Bronchial epithelial cell (primary cell): ENCODE measurements around the gene LMX1B. TPM values are rescaled to one million over a fixed set of nuclear protein-coding genes. Genes with fewer than 3 reads are reported as not detected.
A peak's percentile ranks its signal among the peaks of the same experiment; 100 is the strongest.

Source experiments
- DNase-seq: peaks from one replicate; pipeline ENCODE4 v3.0.0-alpha.2; 2010; ENCODE audit warnings: low read depth
- FAIRE-seq: peaks from 2 replicates; lab custom pipeline; 2011; peaks lifted over from hg19 to GRCh38; lab: Jason Lieb, UNC
- H3K27me3 ChIP-seq: 2 replicates; pipeline ENCODE4 v1.5.1; 2011; ENCODE audit warnings: low read length; ENCODE audit not compliant: control insufficient read depth, insufficient read depth
- H3K36me3 ChIP-seq: 2 replicates; pipeline ENCODE4 v1.5.1; 2011; ENCODE audit warnings: low read length; ENCODE audit not compliant: control insufficient read depth, insufficient read depth
- H3K4me3 ChIP-seq: 2 replicates; pipeline ENCODE4 v1.5.1; 2011; ENCODE audit warnings: mild to moderate bottlenecking, low read depth, low read length, control low read depth
- total RNA-seq: library from RNA; depleted of rRNA; stranded (reverse); fragments of >200 nt; gene quantifications from 2 replicates; pipeline ENCODE4 v1.2.1, GENCODE V29; 2014
- TF ChIP-seq, protein P1 (sequence below): IDR thresholded peaks from 2 replicates; pipeline ENCODE4 v1.5.1; 2011; ENCODE audit warnings: mild to moderate bottlenecking, moderate library complexity, low read length, control low read depth, inconsistent platforms; ENCODE audit not compliant: insufficient read depth, severe bottlenecking

Gene LMX1B
- total RNA-seq, 1 donor from 2014 or later, result not detected

DNA sequence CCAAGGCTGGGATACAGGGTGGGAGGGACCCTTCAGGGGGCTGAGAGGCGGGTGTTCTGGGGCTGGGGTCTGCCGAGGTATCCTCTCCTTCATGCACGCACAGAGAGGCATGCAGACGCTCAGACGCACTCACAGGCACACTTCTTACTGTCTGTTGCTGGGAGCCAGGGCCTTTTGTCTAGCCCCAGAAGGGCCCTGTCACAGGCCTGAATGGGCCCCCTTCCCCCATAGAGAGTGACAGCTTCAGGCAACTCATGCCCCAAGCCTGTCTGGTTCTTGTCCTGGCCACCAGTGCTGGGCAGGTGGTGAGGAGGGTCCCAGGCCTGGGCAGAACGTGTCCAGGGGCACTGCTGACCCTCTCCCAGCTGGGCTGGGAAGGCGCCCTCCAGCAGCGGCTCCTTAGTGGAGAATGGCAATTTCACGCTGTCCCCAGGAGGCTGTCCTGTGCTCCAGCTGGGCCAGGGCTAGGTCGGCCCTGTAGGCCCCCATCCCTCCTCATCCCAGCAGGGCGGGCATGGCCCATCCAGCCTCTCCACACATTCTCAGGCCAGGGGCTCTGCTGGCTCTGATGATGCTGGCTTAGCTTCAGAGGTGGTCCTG is 45.3 kb downstream of the LMX1B start:
- TF ChIP-seq, protein P1, sequence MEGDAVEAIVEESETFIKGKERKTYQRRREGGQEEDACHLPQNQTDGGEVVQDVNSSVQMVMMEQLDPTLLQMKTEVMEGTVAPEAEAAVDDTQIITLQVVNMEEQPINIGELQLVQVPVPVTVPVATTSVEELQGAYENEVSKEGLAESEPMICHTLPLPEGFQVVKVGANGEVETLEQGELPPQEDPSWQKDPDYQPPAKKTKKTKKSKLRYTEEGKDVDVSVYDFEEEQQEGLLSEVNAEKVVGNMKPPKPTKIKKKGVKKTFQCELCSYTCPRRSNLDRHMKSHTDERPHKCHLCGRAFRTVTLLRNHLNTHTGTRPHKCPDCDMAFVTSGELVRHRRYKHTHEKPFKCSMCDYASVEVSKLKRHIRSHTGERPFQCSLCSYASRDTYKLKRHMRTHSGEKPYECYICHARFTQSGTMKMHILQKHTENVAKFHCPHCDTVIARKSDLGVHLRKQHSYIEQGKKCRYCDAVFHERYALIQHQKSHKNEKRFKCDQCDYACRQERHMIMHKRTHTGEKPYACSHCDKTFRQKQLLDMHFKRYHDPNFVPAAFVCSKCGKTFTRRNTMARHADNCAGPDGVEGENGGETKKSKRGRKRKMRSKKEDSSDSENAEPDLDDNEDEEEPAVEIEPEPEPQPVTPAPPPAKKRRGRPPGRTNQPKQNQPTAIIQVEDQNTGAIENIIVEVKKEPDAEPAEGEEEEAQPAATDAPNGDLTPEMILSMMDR, result no peak
- FAIRE-seq, result no peak

DNA sequence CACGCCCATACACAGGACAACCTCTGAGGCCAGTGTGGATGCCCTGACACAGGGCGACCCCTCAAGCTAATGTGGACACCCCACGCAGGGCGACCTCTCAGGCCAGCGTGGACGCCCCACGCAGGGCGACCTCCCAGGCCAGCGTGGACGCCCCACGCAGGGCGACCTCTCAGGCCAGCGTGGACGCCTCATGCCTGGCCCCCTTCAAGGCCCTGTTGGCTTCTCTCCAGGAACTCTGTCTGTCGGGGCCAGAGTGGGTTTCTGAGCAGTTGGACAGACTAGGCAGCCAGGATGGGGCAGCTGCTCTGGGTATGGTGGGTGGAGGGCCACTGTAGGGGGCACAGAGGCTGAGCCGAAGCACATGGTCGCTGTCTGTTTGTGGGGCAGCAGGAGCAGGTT is 47.4 kb downstream of the LMX1B start:
- DNase-seq (no peak), FAIRE-seq (no peak)
- Histone ChIP-seq H3K4me3 (no peak overlapping the region), H3K36me3 (no peaks in the 10 kb centered on the region), H3K27me3 (no peaks in the 10 kb centered on the region)
- TF ChIP-seq, protein P1, result no peak

More for the DNA sequence above, 45.3 kb downstream of the LMX1B start:
- no peak overlapping the region for H3K4me3 ChIP-seq
- peaks cover 5% of the 10 kb centered on the region for H3K27me3 ChIP-seq
- DNase-seq, result no peak
- H3K36me3 ChIP-seq, result no peaks in the 10 kb centered on the region

DNA sequence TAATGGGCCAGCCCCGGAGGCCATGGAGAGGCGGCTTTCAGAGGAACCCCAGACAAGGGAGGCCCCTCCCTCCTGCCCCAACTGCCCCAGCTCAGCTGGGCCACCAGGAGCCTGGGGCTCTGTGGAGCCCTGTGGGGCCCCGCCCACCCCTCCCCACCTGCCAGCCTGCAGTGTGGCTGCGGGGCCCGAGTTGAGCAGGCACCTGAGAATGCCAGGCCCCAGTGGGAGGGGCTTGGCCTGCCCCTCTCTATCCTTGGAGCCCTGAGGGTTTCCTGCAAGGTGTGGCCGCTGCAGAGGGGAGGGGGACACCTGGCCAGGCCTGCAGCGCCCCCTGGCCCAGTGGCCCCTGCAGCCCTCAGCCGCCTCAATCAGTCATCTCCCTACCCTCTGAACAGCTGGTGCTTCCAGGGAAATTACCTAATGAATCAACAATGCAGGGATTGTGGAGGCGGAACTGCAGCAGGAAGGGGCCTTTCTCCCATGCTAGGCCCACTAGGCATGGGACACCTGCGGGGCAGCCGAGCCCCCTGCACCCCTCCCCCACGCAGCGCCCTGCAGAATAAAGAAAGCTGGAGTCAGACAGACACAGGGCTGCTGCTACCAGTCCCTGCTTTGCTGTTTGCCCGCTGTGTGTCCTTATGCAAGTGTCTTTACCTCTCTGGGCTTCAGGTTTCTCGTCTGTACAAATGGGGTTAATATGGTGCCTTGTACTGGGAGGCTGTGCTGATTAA is 48.0 kb downstream of the LMX1B start:
- FAIRE-seq, result no peak
- TF ChIP-seq, protein P1, result peak; percentile 42

DNA sequence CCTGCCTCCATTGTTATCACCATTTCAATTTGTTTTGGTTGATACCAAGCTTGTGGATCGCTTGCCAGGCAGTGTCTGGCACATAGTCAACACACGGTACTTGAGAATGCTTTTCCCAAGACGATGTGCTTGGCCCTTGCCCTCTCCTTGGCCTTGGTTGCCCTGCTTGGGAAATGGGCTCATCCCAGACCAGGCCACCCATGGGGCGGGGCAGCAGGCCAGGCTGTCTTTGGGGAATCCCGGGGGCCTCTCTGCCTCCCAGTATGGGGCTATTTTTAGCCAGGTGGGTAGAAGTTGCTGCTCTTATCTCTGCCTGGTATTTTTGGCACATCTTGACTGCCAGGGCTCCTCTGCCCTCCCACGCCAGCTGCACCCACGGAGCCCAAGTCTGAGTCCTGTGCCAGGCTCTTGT is 49.9 kb downstream of the LMX1B start:
- peaks cover 3% of the 10 kb centered on the region for H3K27me3 ChIP-seq

More for the DNA sequence above, 48.0 kb downstream of the LMX1B start:
- DNase-seq, result peak; percentile 78
- H3K4me3 ChIP-seq, result no peak overlapping the region
- no peaks in the 10 kb centered on the region for H3K36me3 ChIP-seq
- no peaks in the 10 kb centered on the region for H3K27me3 ChIP-seq

DNA sequence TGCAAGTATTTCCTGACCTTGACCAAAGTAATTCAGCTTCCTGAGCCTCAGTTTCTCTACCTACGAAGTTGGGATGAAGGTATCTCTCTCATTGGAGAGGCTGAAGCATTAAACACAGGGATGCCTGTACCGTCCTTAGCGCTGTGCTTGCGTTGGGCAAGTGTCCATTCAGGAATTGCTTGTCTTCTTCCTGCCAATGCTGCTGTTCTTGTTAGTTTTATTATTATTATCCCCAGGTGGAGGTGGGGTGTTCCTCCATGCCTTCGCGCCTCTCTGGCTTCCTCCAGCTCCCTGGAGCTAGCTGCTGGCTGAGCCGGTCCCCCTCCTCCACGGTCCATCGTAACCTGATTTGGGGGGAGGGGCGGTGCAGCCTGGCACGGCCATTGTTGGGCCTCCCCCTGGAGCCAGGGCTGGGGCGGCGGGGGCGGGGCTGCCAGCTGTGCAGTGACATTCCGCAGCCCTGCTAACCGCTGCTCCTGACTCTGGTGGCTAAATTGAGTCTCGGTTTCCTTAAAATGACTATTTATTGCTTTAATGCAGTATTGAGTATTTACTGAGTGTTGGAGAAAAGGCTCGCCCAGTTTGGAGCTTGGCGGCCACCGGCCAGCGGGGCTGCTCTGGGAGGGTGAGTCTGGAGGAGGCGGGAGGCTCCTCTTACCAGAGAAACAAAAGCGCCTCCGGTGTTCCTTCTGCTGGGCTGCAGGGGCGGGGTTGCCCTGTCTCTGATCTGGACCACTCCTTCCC is 51.3 kb downstream of the LMX1B start:
- TF ChIP-seq, protein P1, result no peak
- Histone ChIP-seq H3K4me3 (no peak overlapping the region), H3K36me3 (no peaks in the 10 kb centered on the region), H3K27me3 (peaks cover 3% of the 10 kb centered on the region)
- FAIRE-seq (no peak), DNase-seq (no peak)

More for the DNA sequence above, 49.9 kb downstream of the LMX1B start:
- DNase-seq, result no peak
- H3K36me3 ChIP-seq, result no peaks in the 10 kb centered on the region
- no peak overlapping the region for H3K4me3 ChIP-seq
- TF ChIP-seq, protein P1, result no peak
- FAIRE-seq, result no peak
